Hematopoietic multipotent progenitor cell treated with erythropoietin and hydrocortisone succinate and interleukin-3 and kit ligand, for 4 days (in vitro differentiated cells): ENCODE measurements around the gene ARHGEF39.
"Not testable (repeated sequence)": the region's sequence is repeated elsewhere in the genome, so short reads cannot be mapped to it uniquely, and the experiment has no call there.

Source experiments
- DNase-seq: peaks from one replicate; pipeline ENCODE4 v3.0.0-alpha.2; 2015

ARHGEF39 gene

DNA sequence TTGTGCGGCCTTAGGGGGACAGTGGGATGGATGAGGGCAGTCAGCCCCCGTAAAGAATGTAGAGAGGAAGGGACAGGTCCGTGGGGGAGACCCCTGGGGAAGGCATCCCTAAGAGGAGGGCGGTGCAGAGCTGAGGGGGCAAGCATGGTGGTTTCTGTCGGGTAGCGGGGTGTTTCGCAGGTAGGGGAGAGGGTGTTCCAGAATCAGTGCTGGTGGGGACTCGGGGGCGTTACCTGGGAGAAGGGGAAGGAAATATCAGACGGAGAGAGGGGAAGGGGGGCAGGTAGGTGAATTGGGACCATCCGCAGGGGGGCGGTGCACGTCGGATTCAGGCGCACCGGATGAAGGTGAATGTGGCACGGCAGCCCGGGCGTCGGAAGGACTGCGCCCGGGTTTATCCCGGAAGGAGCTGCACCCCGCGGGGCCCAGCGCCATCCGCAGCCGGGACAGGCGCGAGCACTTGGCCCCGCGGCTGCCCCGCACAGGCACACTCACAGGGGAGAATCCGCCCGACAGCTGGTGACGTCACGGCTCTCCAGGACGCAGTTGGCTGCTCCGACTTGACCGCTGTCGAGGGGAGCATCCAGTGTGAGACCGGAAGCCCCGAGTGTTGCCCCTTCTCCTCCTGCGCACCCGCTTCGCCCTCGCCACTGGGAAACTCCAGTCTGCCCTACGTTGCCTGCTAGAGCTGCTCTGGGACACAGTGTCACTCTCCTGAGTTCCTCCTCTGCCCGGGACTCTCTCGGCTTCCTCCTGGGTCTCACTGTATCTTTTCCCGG, 48.1 kb downstream of the ARHGEF39 start:
- peak; percentile 74 for DNase-seq

DNA sequence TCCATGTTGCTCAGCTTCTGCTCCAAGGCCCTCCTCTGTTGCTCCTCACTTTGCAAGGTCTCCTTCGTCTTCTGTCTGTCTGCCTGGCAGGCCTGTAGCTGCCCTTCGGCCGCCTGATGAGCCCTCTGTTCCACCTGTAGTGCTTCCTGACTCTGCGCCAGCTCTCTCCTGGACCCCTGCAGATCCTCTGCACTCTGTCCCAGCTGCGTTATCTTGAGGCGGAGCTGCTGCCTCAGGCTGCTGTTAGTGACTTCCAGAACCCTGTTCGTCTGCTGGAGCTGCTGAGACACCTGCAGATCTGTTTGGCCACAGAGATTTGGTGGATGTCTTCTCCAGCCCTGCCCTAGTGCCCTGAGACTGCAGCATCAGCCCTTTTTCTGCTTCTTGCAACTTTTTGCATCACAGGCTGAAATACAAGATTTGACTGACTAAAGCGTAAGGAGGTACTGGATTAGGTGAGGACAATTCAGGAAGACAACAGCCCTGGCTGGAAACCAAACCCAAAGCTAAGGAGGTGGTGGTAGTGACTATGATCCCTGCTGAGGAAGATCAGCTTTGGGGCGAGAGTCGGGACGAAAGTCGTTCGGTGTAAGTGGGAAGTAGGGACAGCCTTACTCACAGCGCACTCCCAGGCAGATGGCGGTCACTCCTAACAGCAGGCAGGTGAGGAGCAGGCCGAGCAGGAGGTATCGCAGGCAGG, 48.9 kb downstream of the ARHGEF39 start:
- DNase-seq: no peak

DNA sequence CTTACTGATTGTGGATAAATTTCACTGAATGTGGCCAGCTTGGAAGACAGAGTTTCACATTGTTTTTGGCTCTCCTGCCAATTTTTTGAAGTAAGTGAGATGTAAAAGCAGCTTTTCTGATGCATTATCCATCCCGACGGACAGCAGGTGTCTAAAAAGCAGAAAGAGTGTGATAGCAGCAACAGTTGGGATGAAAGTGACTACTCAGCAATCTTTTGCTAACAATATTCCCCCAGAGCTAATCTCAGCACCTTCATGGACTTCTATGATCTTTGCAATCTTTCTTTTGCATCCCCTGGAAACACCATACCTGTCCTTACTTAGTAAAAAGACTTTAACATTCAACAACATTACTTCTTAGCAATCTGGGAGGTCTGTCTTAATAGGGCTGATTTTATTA, 52.2 kb downstream of the ARHGEF39 start:
- DNase-seq: no peak

DNA sequence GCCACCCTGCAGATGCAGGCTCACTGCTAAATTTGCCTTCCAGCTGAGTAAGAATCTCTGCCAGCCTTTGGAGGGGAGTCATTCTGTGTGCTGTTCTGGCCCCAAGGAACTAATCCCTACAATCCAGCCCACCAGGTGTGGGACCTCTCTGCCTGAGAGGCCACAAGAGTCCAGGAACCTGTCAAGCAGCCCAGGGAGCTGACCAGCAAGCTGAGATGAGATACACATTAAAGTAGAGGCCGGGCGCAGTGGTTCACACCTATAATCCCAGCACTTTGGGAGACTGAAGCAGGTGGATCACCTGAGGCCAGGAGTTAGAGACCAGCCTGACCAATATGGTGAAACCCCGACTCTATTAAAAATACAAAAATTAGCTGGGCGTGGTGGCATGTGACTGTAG, 52.9 kb downstream of the ARHGEF39 start:
- DNase-seq: not testable (repeated sequence)

DNA sequence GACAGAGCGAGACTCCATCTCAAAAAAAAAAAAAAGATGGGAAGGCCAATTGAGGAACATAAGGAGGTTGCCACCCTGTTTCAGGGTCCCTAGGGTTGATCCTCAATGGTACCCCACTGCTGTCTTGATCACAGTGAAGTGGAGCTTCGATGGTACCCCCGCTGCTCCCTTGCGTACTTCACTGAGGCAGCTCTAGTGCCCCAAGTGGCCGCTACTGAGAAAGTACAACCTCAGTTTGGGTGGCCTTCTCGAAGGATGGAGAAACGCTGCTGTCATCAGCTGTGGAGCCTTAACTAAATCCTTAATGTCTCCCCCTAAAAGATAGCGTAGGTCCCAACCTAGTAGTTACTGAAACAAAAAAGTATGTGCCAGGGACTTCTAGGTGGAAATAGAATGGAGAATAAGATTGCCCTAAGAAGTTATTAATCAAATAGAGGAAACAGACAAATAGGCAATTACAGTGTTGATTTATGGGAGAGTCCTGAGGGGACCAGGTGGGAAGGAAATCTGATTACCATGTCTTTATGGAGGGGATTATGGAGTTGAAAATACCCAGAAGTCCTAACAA, 53.7 kb downstream of the ARHGEF39 start:
- peak; percentile 79 for DNase-seq

DNA sequence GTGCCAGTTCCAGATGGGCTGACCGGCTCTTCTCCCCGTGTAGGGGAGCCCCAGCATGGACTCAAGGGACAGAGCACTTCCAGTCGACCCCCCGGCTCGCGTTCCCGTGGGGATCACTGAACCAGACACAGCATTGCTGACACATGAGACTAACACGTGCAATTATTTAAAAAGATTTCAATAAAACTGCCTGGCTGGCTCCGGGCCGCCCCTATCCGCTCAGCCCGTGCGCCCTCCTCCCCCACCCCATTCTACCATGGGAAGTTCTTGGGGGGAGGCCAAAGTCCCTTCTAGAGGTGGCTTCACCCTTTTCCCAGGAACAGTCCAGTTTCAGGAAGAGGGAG, 55.2 kb downstream of the ARHGEF39 start:
- DNase-seq: no peak
